Measurements from ENCODE around the gene OGA. TPM values are rescaled to one million over a fixed set of nuclear protein-coding genes. Genes with fewer than 3 reads are reported as not detected.

The OGA gene
- total and polyA plus RNA-seq, 9 of the 15 experiments (the other 6 are each of a cell fraction or from before 2014, with no cell fraction given) = 13.5 to 73.5 (median 59.5) TPM

GRCh38 chr10:101818119-101818871 is at the start of gene OGA (continued):
- TF ChIP-seq ZBTB40 (IDR thresholded peaks at IDR 0.05) = no peak
- TF ChIP-seq ZBTB40 (CRISPR knock-in tag; IDR thresholded peaks at IDR 0.05) = no peak
- no peak for TF ChIP-seq RBM34 (IDR thresholded peaks at IDR 0.05; ENCODE audit: borderline replicate concordance, insufficient read depth, low read length)
- TF ChIP-seq CHAMP1 (IDR thresholded peaks at IDR 0.05) = no peak
- no peak for TF ChIP-seq TEAD2 (tag; IDR thresholded peaks at IDR 0.05)
- no peak for TF ChIP-seq TSHZ1 (CRISPR knock-in tag; IDR thresholded peaks at IDR 0.05)
- TF ChIP-seq ZNF408 (CRISPR knock-in tag; IDR thresholded peaks at IDR 0.05; ENCODE audit: low read depth) = no peak
- peak; percentile 80 for TF ChIP-seq ASH1L (IDR thresholded peaks at IDR 0.05; ENCODE audit: borderline replicate concordance, low read depth, partially characterized antibody)
- TF ChIP-seq MAX (CRISPR knock-in tag; IDR thresholded peaks at IDR 0.05) = no peak

All from K562 (cell line).